GM11168 (cell line): ENCODE results near the gene GAK.

Experiments used
- in situ Hi-C: fragments of 300-500 bp; cut with MboI; formaldehyde crosslinking; loops from one replicate; pipeline ENCODE4 v1.12.0; 2022; ENCODE audit warnings: low sequenced_read_pairs; ENCODE audit not compliant: unreplicated experiment

The GAK gene

GRCh38 chr4:856225-856901 is 75.8 kb downstream of the GAK start:
- in situ Hi-C loops, result no loop called here

GRCh38 chr4:855880-856224 is 76.3 kb downstream of the GAK start:
- in situ Hi-C loops, result no loop called here

- in situ Hi-C loops, result no loop called here
These were observed 77.8 kb downstream of the GAK start for GRCh38 chr4:854356-854755.

GRCh38 chr4:853416-853781 is 78.7 kb downstream of the GAK start:
- in situ Hi-C loops, result no loop called here

GRCh38 chr4:851701-852430 is 80.2 kb downstream of the GAK start:
- in situ Hi-C loops, result no loop called here

GRCh38 chr4:850323-850945 is 81.7 kb downstream of the GAK start:
- in situ Hi-C loops, result no loop called here

- in situ Hi-C loops, result no loop called here
These were observed 82.5 kb downstream of the GAK start for GRCh38 chr4:849478-850175.

GRCh38 chr4:848803-849477 is 83.2 kb downstream of the GAK start:
- in situ Hi-C loops, result no loop called here

GRCh38 chr4:848307-848691 is 83.8 kb downstream of the GAK start:
- in situ Hi-C loops, result no loop called here

- in situ Hi-C loops, result no loop called here
These were observed 86.3 kb downstream of the GAK start for GRCh38 chr4:845836-846251.

- in situ Hi-C loops, result no loop called here
These were observed 86.8 kb downstream of the GAK start for GRCh38 chr4:845233-845835.

- in situ Hi-C loops, result no loop called here
These were observed 87.3 kb downstream of the GAK start for GRCh38 chr4:844752-845232.

GRCh38 chr4:839675-840443 is 92.3 kb downstream of the GAK start:
- in situ Hi-C loops, result no loop called here

- in situ Hi-C loops, result no loop called here
These were observed 94.3 kb downstream of the GAK start for GRCh38 chr4:837772-838171.

- in situ Hi-C loops, result no loop called here
These were observed 95.3 kb downstream of the GAK start for GRCh38 chr4:836750-837301.

- in situ Hi-C loops, result no loop called here
These were observed 96.1 kb downstream of the GAK start for GRCh38 chr4:836003-836511.

- in situ Hi-C loops, result no loop called here
These were observed 96.7 kb downstream of the GAK start for GRCh38 chr4:835148-836002.
